Measurements from ENCODE around the gene ZNF18. TPM values are rescaled to one million over a fixed set of nuclear protein-coding genes. Genes with fewer than 3 reads are reported as not detected.

ZNF18 gene
- total RNA-seq, 1 donor from 2014 or later: 11.6 TPM

DNA sequence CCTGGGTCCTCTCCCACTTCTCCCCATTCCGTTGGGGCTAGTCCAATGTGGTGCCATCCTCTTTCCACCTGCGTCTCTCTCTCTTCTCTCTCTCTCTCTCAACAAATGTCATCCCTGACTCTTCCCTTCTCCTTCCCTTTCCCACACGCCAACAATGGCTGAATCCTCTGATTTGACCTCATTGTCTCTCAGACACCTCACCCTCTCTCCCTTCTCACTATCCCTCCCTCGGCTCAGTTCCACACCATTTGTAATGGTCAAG is 628 bp upstream of the ZNF18 start:
- peak overlapping the region; percentile 78 to 86 for H3K27ac ChIP-seq
- no peaks in the 10 kb centered on the region for H3K9me3 ChIP-seq
- H3K27me3 ChIP-seq: no peaks in the 10 kb centered on the region
- TF ChIP-seq, protein P1, sequence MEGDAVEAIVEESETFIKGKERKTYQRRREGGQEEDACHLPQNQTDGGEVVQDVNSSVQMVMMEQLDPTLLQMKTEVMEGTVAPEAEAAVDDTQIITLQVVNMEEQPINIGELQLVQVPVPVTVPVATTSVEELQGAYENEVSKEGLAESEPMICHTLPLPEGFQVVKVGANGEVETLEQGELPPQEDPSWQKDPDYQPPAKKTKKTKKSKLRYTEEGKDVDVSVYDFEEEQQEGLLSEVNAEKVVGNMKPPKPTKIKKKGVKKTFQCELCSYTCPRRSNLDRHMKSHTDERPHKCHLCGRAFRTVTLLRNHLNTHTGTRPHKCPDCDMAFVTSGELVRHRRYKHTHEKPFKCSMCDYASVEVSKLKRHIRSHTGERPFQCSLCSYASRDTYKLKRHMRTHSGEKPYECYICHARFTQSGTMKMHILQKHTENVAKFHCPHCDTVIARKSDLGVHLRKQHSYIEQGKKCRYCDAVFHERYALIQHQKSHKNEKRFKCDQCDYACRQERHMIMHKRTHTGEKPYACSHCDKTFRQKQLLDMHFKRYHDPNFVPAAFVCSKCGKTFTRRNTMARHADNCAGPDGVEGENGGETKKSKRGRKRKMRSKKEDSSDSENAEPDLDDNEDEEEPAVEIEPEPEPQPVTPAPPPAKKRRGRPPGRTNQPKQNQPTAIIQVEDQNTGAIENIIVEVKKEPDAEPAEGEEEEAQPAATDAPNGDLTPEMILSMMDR (IDR thresholded peaks at IDR 0.05): no peak
- H3K36me3 ChIP-seq: peaks cover 0 to under 1% of the 10 kb centered on the region in 2 donors
- no peak for DNase-seq (ENCODE audit: low spot score in 2 of 2)
- H3K4me1 ChIP-seq: peaks cover 0 to 8% of the 10 kb centered on the region in 2 donors
- intact Hi-C loops (cut with DNase I): loop anchor here (1.0 kb wide), 2 partner anchors 22 to 1020 kb away; partner anchors contain the start of genes ELAC2 and MAP2K4
- H3K4me3 ChIP-seq: peak overlapping the region; percentile 71 to 97

DNA sequence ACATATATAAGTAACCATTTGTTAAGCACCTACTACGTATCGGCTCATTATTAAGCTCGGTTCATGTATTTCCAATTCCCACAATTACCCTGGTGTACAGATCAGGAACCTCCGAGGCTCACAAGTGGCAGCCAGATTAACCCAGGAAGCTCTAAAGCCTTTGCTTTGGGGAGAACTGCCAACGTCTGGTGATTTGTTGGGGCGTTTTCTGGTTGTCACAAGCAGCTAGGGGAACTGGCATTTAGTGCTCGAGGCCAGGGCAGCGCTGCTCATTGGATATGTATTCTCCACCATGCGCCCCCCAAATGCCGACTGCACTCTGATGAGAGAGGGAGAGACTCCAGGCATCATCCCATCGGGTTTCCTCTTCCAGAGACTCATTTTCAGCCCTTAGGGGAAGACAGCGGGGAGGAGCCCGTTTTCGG is 541 bp downstream of the ZNF18 start:
- peak overlapping the region; percentile 87 to 88 for H3K27ac ChIP-seq
- H3K27me3 ChIP-seq: no peaks in the 10 kb centered on the region
- H3K4me3 ChIP-seq: peak overlapping the region; percentile 71 to 97
- H3K36me3 ChIP-seq: peaks cover 8 to 12% of the 10 kb centered on the region in 2 donors
- peaks cover 0 to 8% of the 10 kb centered on the region in 2 donors for H3K4me1 ChIP-seq
- H3K9me3 ChIP-seq: no peaks in the 10 kb centered on the region
- DNase-seq (ENCODE audit: low spot score in 2 of 2): peak in 1 of 2 donors; percentile 65
- intact Hi-C loops (cut with DNase I): loop anchor here (1.0 kb wide), 2 partner anchors 24 to 1022 kb away; partner anchors contain the start of genes ELAC2 and MAP2K4
- TF ChIP-seq, protein P1 (IDR thresholded peaks at IDR 0.05): peak in 1 of 3 experiments; percentile 18

DNA sequence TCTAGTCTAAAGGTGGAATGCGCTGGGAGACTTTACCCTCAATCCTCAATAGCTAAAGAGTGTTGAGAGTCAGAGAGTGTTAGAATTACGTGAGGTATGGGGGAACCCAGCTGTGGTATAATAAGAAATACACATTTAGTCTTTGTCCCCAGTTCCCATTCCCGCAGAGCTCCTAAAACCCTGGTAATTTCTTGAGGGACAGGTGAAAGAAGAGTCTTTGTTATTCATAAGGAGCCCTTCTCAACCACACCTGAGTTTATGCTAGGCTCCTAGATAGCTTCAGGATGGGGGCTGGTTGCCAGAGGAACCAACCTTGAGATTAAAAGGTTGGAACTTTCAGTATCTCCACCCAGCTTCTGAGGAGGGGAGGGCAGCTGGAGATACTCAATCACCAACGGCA is 5.8 kb downstream of the ZNF18 start:
- peaks cover 21 to 41% of the 10 kb centered on the region in 2 donors for H3K36me3 ChIP-seq
- H3K27ac ChIP-seq: no peak overlapping the region
- peaks cover 0 to 10% of the 10 kb centered on the region in 2 donors for H3K4me1 ChIP-seq
- TF ChIP-seq, protein P1 (IDR thresholded peaks at IDR 0.05): no peak
- H3K27me3 ChIP-seq: no peaks in the 10 kb centered on the region
- H3K9me3 ChIP-seq: no peaks in the 10 kb centered on the region
- DNase-seq (ENCODE audit: low spot score in 2 of 2): no peak
- intact Hi-C loops (cut with DNase I): no loop called here
- no peak overlapping the region for H3K4me3 ChIP-seq

DNA sequence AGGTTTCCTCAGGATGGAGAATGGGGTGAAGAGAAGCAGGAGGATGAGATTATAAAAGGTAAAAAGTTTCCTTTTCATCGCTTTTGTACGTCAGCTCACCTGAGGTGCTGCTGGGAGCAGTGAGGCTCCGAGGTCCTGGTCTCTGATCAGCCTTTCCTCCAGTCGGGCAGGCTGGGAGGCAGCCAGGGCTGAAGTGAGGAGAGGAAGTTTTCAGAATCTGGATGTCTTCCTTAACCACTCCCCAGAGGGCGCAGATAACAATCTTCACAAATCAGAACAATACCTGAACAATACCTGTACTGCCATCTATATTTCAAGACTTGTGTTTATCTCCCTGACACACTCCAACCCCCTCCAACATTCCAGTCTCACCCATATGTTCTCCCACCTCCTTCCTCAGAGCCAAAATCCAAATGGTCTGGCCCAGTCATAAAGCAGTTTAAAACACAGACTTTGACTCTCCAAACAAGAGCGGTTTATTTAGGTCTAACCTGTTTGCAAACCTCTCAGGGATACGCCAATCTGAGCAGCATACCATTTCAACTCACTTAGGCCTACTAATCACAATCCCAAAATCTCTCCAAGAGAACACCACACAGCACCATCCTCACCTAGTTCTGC is 6.8 kb downstream of the ZNF18 start:
- H3K36me3 ChIP-seq: peaks cover 21 to 41% of the 10 kb centered on the region in 2 donors
- H3K27me3 ChIP-seq: no peaks in the 10 kb centered on the region
- no peaks in the 10 kb centered on the region for H3K9me3 ChIP-seq
- intact Hi-C loops (cut with DNase I): no loop called here
- H3K4me1 ChIP-seq: peaks cover 0 to 4% of the 10 kb centered on the region in 2 donors
- no peak overlapping the region for H3K27ac ChIP-seq
- no peak overlapping the region for H3K4me3 ChIP-seq
- TF ChIP-seq, protein P1 (IDR thresholded peaks at IDR 0.05): no peak
- DNase-seq (ENCODE audit: low spot score in 2 of 2): no peak

DNA sequence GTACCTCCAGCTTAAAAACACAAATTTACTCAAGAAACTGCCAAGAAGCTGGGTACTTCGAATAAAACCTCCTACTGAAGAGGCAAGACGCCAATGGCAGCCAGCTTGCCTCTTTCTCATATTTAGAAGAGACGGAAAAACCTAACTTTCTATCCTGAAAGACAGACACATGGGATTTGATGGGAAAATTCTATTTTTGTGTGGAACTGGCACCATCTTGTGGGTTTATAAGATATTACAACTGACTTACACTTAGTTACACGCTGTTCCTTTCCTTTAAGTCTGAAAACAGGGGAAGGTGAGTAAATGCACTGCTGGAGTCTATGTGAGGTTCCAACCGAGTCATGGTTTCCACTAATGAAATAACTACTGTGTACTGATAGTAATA is 10.3 kb downstream of the ZNF18 start:
- intact Hi-C loops (cut with DNase I): no loop called here
- H3K27ac ChIP-seq: peak overlapping the region in 1 of 2 donors; percentile 41

More for the DNA sequence above, 10.3 kb downstream of the ZNF18 start:
- TF ChIP-seq, protein P1 (IDR thresholded peaks at IDR 0.05): peak in 2 of 3 experiments; percentile 48 to 65
- H3K4me1 ChIP-seq: peaks cover 0 to 4% of the 10 kb centered on the region in 2 donors
- H3K36me3 ChIP-seq: peaks cover 12 to 54% of the 10 kb centered on the region in 2 donors
- no peak for DNase-seq (ENCODE audit: low spot score in 2 of 2)
- no peak overlapping the region for H3K4me3 ChIP-seq
- no peaks in the 10 kb centered on the region for H3K27me3 ChIP-seq
- no peaks in the 10 kb centered on the region for H3K9me3 ChIP-seq
